HG03196 (cell line): Measurements from ENCODE around the gene NOC2L.
"Not testable (repeated sequence)": the region's sequence is repeated elsewhere in the genome, so short reads cannot be mapped to it uniquely, and the experiment has no call there.

ENCODE experiments used
- ATAC-seq: cut with Tn5 transposase; IDR thresholded peaks from one replicate; pipeline ENCODE4 v1.9.1; 2021; ENCODE audit not compliant: unreplicated experiment

Gene NOC2L

GRCh38 chr1:962381-963300 lies 3.6 kb upstream of the NOC2L start:
- no peak for ATAC-seq

GRCh38 chr1:961132-961669 lies 2.1 kb upstream of the NOC2L start:
- no peak for ATAC-seq

GRCh38 chr1:960363-961131 lies 1.5 kb upstream of the NOC2L start, which contains the start of gene KLHL17:
KLHL17 (plus strand) TSS chr1:960584; CDS start chr1:960694, 110 bp downstream.
- no peak for ATAC-seq

- ATAC-seq = no peak
Observed at GRCh38 chr1:959731-960362, 791 bp upstream of the NOC2L start.

- no peak for ATAC-seq
Observed at GRCh38 chr1:956636-957035, 2.4 kb downstream of the NOC2L start.

- no peak for ATAC-seq
Observed at GRCh38 chr1:955474-955873, 3.6 kb downstream of the NOC2L start.

- no peak for ATAC-seq
Observed at GRCh38 chr1:954927-955326, 4.1 kb downstream of the NOC2L start.

- ATAC-seq = no peak
Observed at GRCh38 chr1:953524-954320, 5.3 kb downstream of the NOC2L start.

GRCh38 chr1:952603-953002 lies 6.5 kb downstream of the NOC2L start:
- ATAC-seq = no peak

GRCh38 chr1:952201-952600 lies 6.9 kb downstream of the NOC2L start:
- ATAC-seq = no peak

- no peak for ATAC-seq
Observed at GRCh38 chr1:951364-951763, 7.7 kb downstream of the NOC2L start.

GRCh38 chr1:950881-951280 lies 8.2 kb downstream of the NOC2L start:
- no peak for ATAC-seq

GRCh38 chr1:950268-950667 lies 8.8 kb downstream of the NOC2L start:
- no peak for ATAC-seq

GRCh38 chr1:947958-948357 lies 11.1 kb downstream of the NOC2L start:
- ATAC-seq = no peak

GRCh38 chr1:946811-947210 lies 12.2 kb downstream of the NOC2L start:
- not testable (repeated sequence) for ATAC-seq

- no peak for ATAC-seq
Observed at GRCh38 chr1:945688-946556, 13.1 kb downstream of the NOC2L start.

- no peak for ATAC-seq
Observed at GRCh38 chr1:944341-945325, 14.4 kb downstream of the NOC2L start.
